Measurements from ENCODE around the gene OR52N2.

The OR52N2 gene

GRCh38 chr11:5808500-5809121, at the start of gene OR52N2:
Gene OR52N2, plus strand, starts transcription at chr11:5808924. Its CDS starts 11,412 bp downstream, at chr11:5820336.
- peak; percentile 79 for TF ChIP-seq CTCF (IDR thresholded peaks at IDR 0.05)

GRCh38 chr11:5767056-5767455, 41.7 kb upstream of the OR52N2 start:
- no peak for TF ChIP-seq CTCF (IDR thresholded peaks at IDR 0.05)

GRCh38 chr11:5783255-5783654, 25.5 kb upstream of the OR52N2 start, which contains the start of gene OR52N5:
Gene OR52N5, minus strand, starts transcription at chr11:5783355. Its CDS starts 4,721 bp downstream, at chr11:5778634.
- TF ChIP-seq CTCF (IDR thresholded peaks at IDR 0.05), result no peak

- no peak for TF ChIP-seq CTCF (IDR thresholded peaks at IDR 0.05)
Observed at GRCh38 chr11:5791165-5791564, 17.6 kb upstream of the OR52N2 start, which contains the start of gene OR52N1. Gene OR52N1, minus strand, starts transcription at chr11:5791265. Its CDS starts 2,449 bp downstream, at chr11:5788816.

GRCh38 chr11:5796541-5796940, 12.2 kb upstream of the OR52N2 start:
- TF ChIP-seq CTCF (IDR thresholded peaks at IDR 0.05), result no peak

GRCh38 chr11:5803982-5804381, 4.7 kb upstream of the OR52N2 start:
- TF ChIP-seq CTCF (IDR thresholded peaks at IDR 0.05), result no peak

- TF ChIP-seq CTCF (IDR thresholded peaks at IDR 0.05), result no peak
Observed at GRCh38 chr11:5807580-5807979, 1.1 kb upstream of the OR52N2 start.

- TF ChIP-seq CTCF (IDR thresholded peaks at IDR 0.05), result no peak
Observed at GRCh38 chr11:5809122-5809519, 397 bp downstream of the OR52N2 start.

All from LNCAP (cell line).